ENCODE results near the gene GALNT9.

DNA sequence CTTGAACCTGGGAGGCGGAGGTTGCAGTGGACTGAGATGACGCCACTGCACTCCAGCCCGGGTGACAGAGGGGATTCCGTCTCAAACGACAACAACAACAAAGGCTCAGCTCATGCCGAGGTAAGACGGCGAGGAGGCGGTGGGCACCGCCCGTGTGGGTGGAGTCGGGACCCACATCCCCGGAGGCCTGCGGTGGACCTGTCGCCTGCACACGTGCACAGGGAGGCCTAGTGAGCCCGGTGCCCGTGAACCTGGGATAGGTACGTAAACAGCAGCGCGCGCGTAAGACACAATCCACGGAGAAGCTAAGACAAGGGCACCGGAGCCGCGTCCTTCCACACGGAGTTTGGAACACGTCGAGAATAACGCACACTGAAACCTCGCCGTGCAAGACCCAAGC is 78.7 kb downstream of the GALNT9 start:
- TF ChIP-seq, protein P1, sequence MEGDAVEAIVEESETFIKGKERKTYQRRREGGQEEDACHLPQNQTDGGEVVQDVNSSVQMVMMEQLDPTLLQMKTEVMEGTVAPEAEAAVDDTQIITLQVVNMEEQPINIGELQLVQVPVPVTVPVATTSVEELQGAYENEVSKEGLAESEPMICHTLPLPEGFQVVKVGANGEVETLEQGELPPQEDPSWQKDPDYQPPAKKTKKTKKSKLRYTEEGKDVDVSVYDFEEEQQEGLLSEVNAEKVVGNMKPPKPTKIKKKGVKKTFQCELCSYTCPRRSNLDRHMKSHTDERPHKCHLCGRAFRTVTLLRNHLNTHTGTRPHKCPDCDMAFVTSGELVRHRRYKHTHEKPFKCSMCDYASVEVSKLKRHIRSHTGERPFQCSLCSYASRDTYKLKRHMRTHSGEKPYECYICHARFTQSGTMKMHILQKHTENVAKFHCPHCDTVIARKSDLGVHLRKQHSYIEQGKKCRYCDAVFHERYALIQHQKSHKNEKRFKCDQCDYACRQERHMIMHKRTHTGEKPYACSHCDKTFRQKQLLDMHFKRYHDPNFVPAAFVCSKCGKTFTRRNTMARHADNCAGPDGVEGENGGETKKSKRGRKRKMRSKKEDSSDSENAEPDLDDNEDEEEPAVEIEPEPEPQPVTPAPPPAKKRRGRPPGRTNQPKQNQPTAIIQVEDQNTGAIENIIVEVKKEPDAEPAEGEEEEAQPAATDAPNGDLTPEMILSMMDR (IDR thresholded peaks at IDR 0.05): no peak
- TF ChIP-seq POLR2A (IDR thresholded peaks at IDR 0.05): no peak

Measured in right lobe of liver (tissue), 4 donors.